ENCODE results near the gene PDAP1. TPM values are rescaled to one million over a fixed set of nuclear protein-coding genes. Genes with fewer than 3 reads are reported as not detected.

Gene PDAP1
- polyA plus RNA-seq, 1 donor (not counting 4 experiments of a cell fraction or from before 2014, with no cell fraction given) = 99.1 TPM

DNA sequence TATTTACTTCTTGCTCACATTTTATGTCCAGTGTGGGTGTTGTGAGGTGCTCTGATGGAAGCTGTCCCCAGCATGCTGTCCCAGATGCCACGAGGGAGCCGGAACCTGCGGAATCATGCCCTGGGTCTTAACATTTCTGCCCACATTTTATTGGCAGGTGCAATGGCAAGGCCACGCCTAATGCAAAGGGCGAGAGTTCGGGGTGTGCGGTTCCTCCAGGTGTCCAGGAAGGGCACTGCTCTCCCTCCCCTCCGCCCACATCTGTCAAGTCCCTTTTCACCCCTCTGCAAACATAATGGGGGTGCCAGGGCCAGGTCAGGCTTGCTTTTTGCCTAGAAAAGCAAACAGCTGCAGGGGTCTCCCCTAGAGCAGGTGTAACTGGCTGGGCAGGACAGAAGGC lies 16.4 kb downstream of the PDAP1 start:
- FAIRE-seq (no peak), DNase-seq (ENCODE audit: low read depth, low spot score) (no peak)
- Histone ChIP-seq H3K36me3 (ENCODE audit: control insufficient read depth in 2 of 2, extremely low read depth in 1 of 2, insufficient read depth in 2 of 2, low read length in 2 of 2) (peaks cover 39 to 56% of the 10 kb centered on the region in 2 experiments), H3K4me2 (ENCODE audit: control insufficient read depth, extremely low read depth, insufficient read depth, low read depth, low read length) (peak overlapping the region; percentile 22), H3K27ac (ENCODE audit: control insufficient read depth, insufficient read depth, low read length) (no peak overlapping the region), H3K9ac (ENCODE audit: control insufficient read depth, extremely low read depth, insufficient read depth, low read length) (no peak overlapping the region), H3K9me3 (ENCODE audit: control insufficient read depth, low read depth, low read length) (no peaks in the 10 kb centered on the region), H4K20me1 (ENCODE audit: control insufficient read depth, extremely low read depth, insufficient read depth, low read length) (peaks cover 36% of the 10 kb centered on the region), H3K9me1 (ENCODE audit: control insufficient read depth, extremely low read depth, insufficient read depth, low read length) (no peaks in the 10 kb centered on the region), H3K79me2 (ENCODE audit: control insufficient read depth, insufficient read depth, low read length) (peaks cover 6% of the 10 kb centered on the region), H3K27me3 (ENCODE audit: control insufficient read depth, extremely low read depth, insufficient read depth, low read length) (no peaks in the 10 kb centered on the region), H3K4me3 (ENCODE audit: control insufficient read depth in 2 of 3, extremely low read depth in 1 of 3, insufficient read depth in 2 of 3, low read depth in 1 of 3, low read length in 3 of 3) (no peak overlapping the region), H2AFZ (ENCODE audit: control insufficient read depth, low read length) (no peak overlapping the region), H3K4me1 (ENCODE audit: control insufficient read depth, extremely low read depth, insufficient read depth, low read length) (peaks cover 8% of the 10 kb centered on the region)
- dilution Hi-C loops (cut with MboI; ENCODE audit: extremely low pct_ligation_motif_present, low sequenced_read_pairs) = no loop called here
- TF ChIP-seq EZH2 (IDR thresholded peaks at IDR 0.05; ENCODE audit: low read length) = no peak
- TF ChIP-seq, protein P1, sequence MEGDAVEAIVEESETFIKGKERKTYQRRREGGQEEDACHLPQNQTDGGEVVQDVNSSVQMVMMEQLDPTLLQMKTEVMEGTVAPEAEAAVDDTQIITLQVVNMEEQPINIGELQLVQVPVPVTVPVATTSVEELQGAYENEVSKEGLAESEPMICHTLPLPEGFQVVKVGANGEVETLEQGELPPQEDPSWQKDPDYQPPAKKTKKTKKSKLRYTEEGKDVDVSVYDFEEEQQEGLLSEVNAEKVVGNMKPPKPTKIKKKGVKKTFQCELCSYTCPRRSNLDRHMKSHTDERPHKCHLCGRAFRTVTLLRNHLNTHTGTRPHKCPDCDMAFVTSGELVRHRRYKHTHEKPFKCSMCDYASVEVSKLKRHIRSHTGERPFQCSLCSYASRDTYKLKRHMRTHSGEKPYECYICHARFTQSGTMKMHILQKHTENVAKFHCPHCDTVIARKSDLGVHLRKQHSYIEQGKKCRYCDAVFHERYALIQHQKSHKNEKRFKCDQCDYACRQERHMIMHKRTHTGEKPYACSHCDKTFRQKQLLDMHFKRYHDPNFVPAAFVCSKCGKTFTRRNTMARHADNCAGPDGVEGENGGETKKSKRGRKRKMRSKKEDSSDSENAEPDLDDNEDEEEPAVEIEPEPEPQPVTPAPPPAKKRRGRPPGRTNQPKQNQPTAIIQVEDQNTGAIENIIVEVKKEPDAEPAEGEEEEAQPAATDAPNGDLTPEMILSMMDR (optimal IDR thresholded peaks at IDR 0.05 in 1 of 3, IDR thresholded peaks at IDR 0.05 in 1 of 3, conservative IDR thresholded peaks at IDR 0.05 in 1 of 3; ENCODE audit: extremely low read depth in 1 of 3, insufficient read depth in 2 of 3, low read length in 3 of 3) = no peak

DNA sequence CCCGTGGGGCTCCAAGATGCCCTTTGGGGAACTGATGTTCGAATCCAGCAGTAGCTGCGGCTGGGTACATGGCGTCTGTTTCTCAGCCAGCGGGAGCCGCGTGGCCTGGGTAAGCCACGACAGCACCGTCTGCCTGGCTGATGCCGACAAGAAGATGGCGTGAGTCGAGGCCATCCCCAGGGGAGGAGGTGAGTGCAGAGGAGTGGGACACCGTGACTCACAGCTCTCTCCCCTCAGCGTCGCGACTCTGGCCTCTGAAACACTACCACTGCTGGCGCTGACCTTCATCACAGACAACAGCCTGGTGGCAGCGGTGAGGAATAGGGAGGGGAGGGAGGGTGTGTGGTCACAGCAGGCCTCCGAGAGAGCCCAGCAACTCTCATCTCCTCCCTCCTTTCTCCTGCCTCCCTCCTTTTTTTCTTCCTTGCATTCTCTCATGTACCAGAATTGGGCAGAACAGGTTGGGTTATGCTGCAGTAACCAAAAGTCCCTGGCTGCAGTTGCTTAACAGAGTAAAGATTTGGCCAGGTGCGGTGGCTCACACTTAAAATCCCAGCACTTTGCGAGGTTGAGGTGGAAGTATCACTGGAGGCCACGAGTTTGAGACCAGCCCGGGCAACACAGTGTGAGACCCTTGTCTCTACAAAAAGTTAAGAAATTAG lies 17.3 kb downstream of the PDAP1 start:
- Histone ChIP-seq H3K27me3 (ENCODE audit: control insufficient read depth, extremely low read depth, insufficient read depth, low read length) (no peaks in the 10 kb centered on the region), H3K79me2 (ENCODE audit: control insufficient read depth, insufficient read depth, low read length) (peaks cover 6% of the 10 kb centered on the region), H4K20me1 (ENCODE audit: control insufficient read depth, extremely low read depth, insufficient read depth, low read length) (peaks cover 35% of the 10 kb centered on the region), H3K4me2 (ENCODE audit: control insufficient read depth, extremely low read depth, insufficient read depth, low read depth, low read length) (no peak overlapping the region), H3K9ac (ENCODE audit: control insufficient read depth, extremely low read depth, insufficient read depth, low read length) (no peak overlapping the region), H2AFZ (ENCODE audit: control insufficient read depth, low read length) (no peak overlapping the region), H3K9me3 (ENCODE audit: control insufficient read depth, low read depth, low read length) (no peaks in the 10 kb centered on the region), H3K9me1 (ENCODE audit: control insufficient read depth, extremely low read depth, insufficient read depth, low read length) (no peaks in the 10 kb centered on the region), H3K4me1 (ENCODE audit: control insufficient read depth, extremely low read depth, insufficient read depth, low read length) (peaks cover 8% of the 10 kb centered on the region), H3K4me3 (ENCODE audit: control insufficient read depth in 2 of 3, extremely low read depth in 1 of 3, insufficient read depth in 2 of 3, low read depth in 1 of 3, low read length in 3 of 3) (no peak overlapping the region), H3K36me3 (ENCODE audit: control insufficient read depth in 2 of 2, extremely low read depth in 1 of 2, insufficient read depth in 2 of 2, low read length in 2 of 2) (peaks cover 41 to 62% of the 10 kb centered on the region in 2 experiments), H3K27ac (ENCODE audit: control insufficient read depth, insufficient read depth, low read length) (no peak overlapping the region)
- DNase-seq (ENCODE audit: low read depth, low spot score) = no peak
- FAIRE-seq = no peak
- TF ChIP-seq EZH2 (IDR thresholded peaks at IDR 0.05; ENCODE audit: low read length) = no peak
- TF ChIP-seq, protein P1 (optimal IDR thresholded peaks at IDR 0.05 in 1 of 3, IDR thresholded peaks at IDR 0.05 in 1 of 3, conservative IDR thresholded peaks at IDR 0.05 in 1 of 3; ENCODE audit: extremely low read depth in 1 of 3, insufficient read depth in 2 of 3, low read length in 3 of 3) = no peak
- dilution Hi-C loops (cut with MboI; ENCODE audit: extremely low pct_ligation_motif_present, low sequenced_read_pairs) = no loop called here
